Smooth muscle cell (in vitro differentiated cells): ENCODE data around the gene DAP. TPM values are rescaled to one million over a fixed set of nuclear protein-coding genes. Genes with fewer than 3 reads are reported as not detected.

Experiments
- DNase-seq: peaks from one replicate; lab custom pipeline; 2025; ENCODE audit not compliant: unreplicated experiment; lab: John Stamatoyannopoulos, UW
- H2AFZ ChIP-seq: fragments of 200-600 bp; sonication (generic); 2 replicates; pipeline ENCODE4 v1.6.0; 2016; ENCODE audit warnings: antibody characterized with exemption, low read depth, mild to moderate bottlenecking
- H3F3A ChIP-seq: fragments of 200-600 bp; sonication (generic); 2 replicates; pipeline ENCODE4 v1.6.0; 2017; ENCODE audit warnings: antibody characterized with exemption, low read depth
- H3K27ac ChIP-seq: fragments of 200-600 bp; sonication (generic); 2 replicates; pipeline ENCODE4 v1.5.1; 2016; ENCODE audit warnings: low read depth, mild to moderate bottlenecking
- H3K27me3 ChIP-seq: fragments of 200-600 bp; sonication (generic); 2 replicates; pipeline ENCODE4 v1.6.1; 2016; ENCODE audit warnings: low read depth, mild to moderate bottlenecking
- H3K36me3 ChIP-seq: fragments of 200-600 bp; sonication (generic); 2 replicates; pipeline ENCODE4 v1.5.1; 2016; ENCODE audit warnings: low read depth
- H3K4me1 ChIP-seq: fragments of 200-600 bp; sonication (generic); 2 replicates; pipeline ENCODE4 v1.5.1; 2016; ENCODE audit warnings: low read depth
- H3K4me2 ChIP-seq: fragments of 200-600 bp; sonication (generic); 2 replicates; pipeline ENCODE4 v1.6.0; 2016; ENCODE audit warnings: mild to moderate bottlenecking
- H3K4me3 ChIP-seq: fragments of 200-600 bp; sonication (generic); 2 replicates; pipeline ENCODE4 v1.5.1; 2016; ENCODE audit warnings: mild to moderate bottlenecking
- H3K79me2 ChIP-seq: fragments of 200-600 bp; sonication (generic); 2 replicates; pipeline ENCODE4 v1.6.0; 2016; ENCODE audit warnings: low read depth, mild to moderate bottlenecking
- H3K9ac ChIP-seq: fragments of 200-600 bp; sonication (generic); 2 replicates; pipeline ENCODE4 v1.6.0; 2016; ENCODE audit warnings: low read depth
- H3K9me3 ChIP-seq: fragments of 200-600 bp; sonication (generic); replicated peaks from 2 replicates; pipeline ENCODE4 v1.5.1; 2016; ENCODE audit warnings: low read depth
- H4K20me1 ChIP-seq: fragments of 200-600 bp; sonication (generic); 2 replicates; pipeline ENCODE4 v1.6.0; 2016; ENCODE audit warnings: low read depth
- CTCF ChIP-seq: fragments of 200-600 bp; sonication (generic); IDR thresholded peaks from 2 replicates; pipeline ENCODE4 v1.5.1; 2017; ENCODE audit warnings: borderline replicate concordance, mild to moderate bottlenecking, antibody characterized with exemption; ENCODE audit not compliant: insufficient read depth, poor library complexity, severe bottlenecking
- WGBS: methylation state at CpG from one replicate; pipeline ENCODE4 v1.1.7; 2016; ENCODE audit warnings: low lambda C conversion rate; 5-methylcytosine and 5-hydroxymethylcytosine counted together
- polyA plus RNA-seq: library from polyadenylated mRNA; unstranded; fragments of >200 nt; fragmentation: Nextera tagmentation; extraction: Ambion mirVana; gene quantifications from 2 replicates; pipeline ENCODE4 v1.2.1, GENCODE V29; 2016
- total RNA-seq: library from RNA; depleted of rRNA; stranded (reverse); fragments of >200 nt; gene quantifications from 2 replicates; pipeline ENCODE4 v1.2.3, GENCODE V29; 2014

DAP gene
- total and polyA plus RNA-seq, 2 experiments from 2014 or later = 52.3 to 190 TPM

GRCh38 chr5:10655972-10656830 is 104.8 kb downstream of the DAP start:
- H2AFZ ChIP-seq = no peak overlapping the region
- no peaks in the 10 kb centered on the region for H3K4me1 ChIP-seq
- no peaks in the 10 kb centered on the region for H4K20me1 ChIP-seq
- no peaks in the 10 kb centered on the region for H3K9me3 ChIP-seq
- no peak overlapping the region for H3K4me2 ChIP-seq
- H3K27ac ChIP-seq = no peak overlapping the region
- DNase-seq = no peak
- H3K27me3 ChIP-seq = no peaks in the 10 kb centered on the region
- no peaks in the 10 kb centered on the region for H3K36me3 ChIP-seq
- H3K9ac ChIP-seq = no peak overlapping the region
- no peak for TF ChIP-seq CTCF
- H3F3A ChIP-seq = no peaks in the 10 kb centered on the region
- no peaks in the 10 kb centered on the region for H3K79me2 ChIP-seq
- WGBS = 90% methylated on average over 18 of the region's 18 CpGs
- H3K4me3 ChIP-seq = no peak overlapping the region

GRCh38 chr5:10655161-10655971 is 105.7 kb downstream of the DAP start:
- no peak overlapping the region for H3K4me2 ChIP-seq
- H3F3A ChIP-seq = no peaks in the 10 kb centered on the region
- 90% methylated on average over 29 of the region's 29 CpGs for WGBS

GRCh38 chr5:10654566-10654965 is 106.5 kb downstream of the DAP start:
- Histone ChIP-seq H3K36me3 (no peaks in the 10 kb centered on the region), H3K9me3 (no peaks in the 10 kb centered on the region), H3K27ac (no peak overlapping the region), H3K79me2 (no peaks in the 10 kb centered on the region), H3K9ac (no peak overlapping the region), H3K27me3 (no peaks in the 10 kb centered on the region), H3K4me1 (no peaks in the 10 kb centered on the region), H2AFZ (no peak overlapping the region), H3K4me3 (no peak overlapping the region), H3K4me2 (no peak overlapping the region), H3F3A (no peaks in the 10 kb centered on the region), H4K20me1 (no peaks in the 10 kb centered on the region)
- DNase-seq = no peak
- TF ChIP-seq CTCF = no peak
- 97% methylated on average over 13 of the region's 13 CpGs for WGBS

More at GRCh38 chr5:10655161-10655971, 105.7 kb downstream of the DAP start:
- TF ChIP-seq CTCF = no peak
- no peaks in the 10 kb centered on the region for H3K9me3 ChIP-seq
- no peak for DNase-seq
- H3K36me3 ChIP-seq = no peaks in the 10 kb centered on the region
- no peaks in the 10 kb centered on the region for H3K79me2 ChIP-seq
- no peak overlapping the region for H3K4me3 ChIP-seq
- no peaks in the 10 kb centered on the region for H3K27me3 ChIP-seq
- H3K4me1 ChIP-seq = no peaks in the 10 kb centered on the region
- no peak overlapping the region for H3K27ac ChIP-seq
- H2AFZ ChIP-seq = no peak overlapping the region
- no peak overlapping the region for H3K9ac ChIP-seq
- no peaks in the 10 kb centered on the region for H4K20me1 ChIP-seq
